GM12892 (cell line): ENCODE measurements around the gene DCC.

ENCODE experiments used
- POLR2A ChIP-seq: IDR thresholded peaks from 2 replicates; pipeline ENCODE4 v1.6.1; 2011; ENCODE audit warnings: low read depth, low read length, control low read depth
- POLR2AphosphoS5 ChIP-seq: IDR thresholded peaks from 2 replicates; pipeline ENCODE4 v1.6.1; 2011; ENCODE audit warnings: low read depth, low read length, control low read depth
- TAF1 ChIP-seq: IDR thresholded peaks from 2 replicates; pipeline ENCODE4 v1.6.1; 2011; ENCODE audit warnings: low read depth, mild to moderate bottlenecking, control low read depth, low read length, borderline replicate concordance

- TF ChIP-seq POLR2AphosphoS5 (no peak), POLR2A (no peak), TAF1 (no peak)
These were observed 510.1 kb downstream of the DCC start for GRCh38 chr18:52850031-52850560.
